HEK293T (cell line): ENCODE measurements around the gene GATA1.

ENCODE experiments used
- CTCF ChIA-PET: fragments of 350-600 bp; formaldehyde crosslinking; extraction: SDS; loops from one replicate; lab custom pipeline; 2021; ENCODE audit warnings: antibody characterized with exemption, inconsistent platforms; lab: Yijun Ruan, JAX
- POLR2A ChIA-PET: fragments of 350-600 bp; formaldehyde crosslinking; extraction: SDS; loops from one replicate; lab custom pipeline; 2020; ENCODE audit warnings: antibody characterized with exemption, inconsistent platforms; lab: Yijun Ruan, JAX
- DNase-seq: peaks from one replicate; pipeline ENCODE4 v3.0.0; 2012; ENCODE audit warnings: mixed read lengths; ENCODE audit errors: extremely low spot score
- ARNT ChIP-seq: fragments of 450-650 bp; IDR thresholded peaks from 2 replicates; pipeline ENCODE4 v1.6.1; 2017; ENCODE audit warnings: mild to moderate bottlenecking
- BHLHE40 ChIP-seq: fragments of 450-650 bp; IDR thresholded peaks from 2 replicates; pipeline ENCODE4 v1.6.1; 2016; ENCODE audit warnings: mild to moderate bottlenecking, moderate library complexity, borderline replicate concordance
- CTBP1 ChIP-seq: fragments of 450-650 bp; IDR thresholded peaks from 2 replicates; pipeline ENCODE4 v1.6.1; 2016; ENCODE audit warnings: borderline replicate concordance
- ELF4 ChIP-seq: fragments of 450-650 bp; IDR thresholded peaks from 2 replicates; pipeline ENCODE4 v1.6.1; 2017; ENCODE audit warnings: antibody characterized with exemption
- FOXA1 ChIP-seq: fragments of 450-650 bp; IDR thresholded peaks from 2 replicates; pipeline ENCODE4 v1.6.1; 2016; ENCODE audit warnings: mild to moderate bottlenecking
- FOXK2 ChIP-seq: fragments of 450-650 bp; IDR thresholded peaks from 2 replicates; pipeline ENCODE4 v1.6.1; 2016; ENCODE audit warnings: mild to moderate bottlenecking
- FOXM1 ChIP-seq: fragments of 450-650 bp; IDR thresholded peaks from 2 replicates; pipeline ENCODE4 v1.6.1; 2017; ENCODE audit warnings: mild to moderate bottlenecking, borderline replicate concordance
- HDGF ChIP-seq: fragments of 450-650 bp; IDR thresholded peaks from 2 replicates; pipeline ENCODE4 v1.6.1; 2017; ENCODE audit warnings: antibody characterized with exemption, borderline replicate concordance
- L3MBTL2 ChIP-seq: fragments of 450-650 bp; conservative IDR thresholded peaks from 2 replicates; pipeline ENCODE4 v1.6.1; 2016; ENCODE audit warnings: mild to moderate bottlenecking
- LEF1 ChIP-seq: fragments of 450-650 bp; IDR thresholded peaks from 2 replicates; pipeline ENCODE4 v1.6.1; 2017; ENCODE audit warnings: mild to moderate bottlenecking, borderline replicate concordance
- NFRKB ChIP-seq: fragments of 450-650 bp; IDR thresholded peaks from 2 replicates; pipeline ENCODE4 v1.6.1; 2016; ENCODE audit warnings: mild to moderate bottlenecking, moderate library complexity
- PKNOX1 ChIP-seq: fragments of 450-650 bp; IDR thresholded peaks from 2 replicates; pipeline ENCODE4 v1.6.1; 2016
- SP1 ChIP-seq: fragments of 450-650 bp; IDR thresholded peaks from 2 replicates; pipeline ENCODE4 v1.6.1; 2017
- SUZ12 ChIP-seq: fragments of 450-650 bp; IDR thresholded peaks from 2 replicates; pipeline ENCODE4 v1.6.1; 2016; ENCODE audit warnings: mild to moderate bottlenecking
- TARDBP ChIP-seq: fragments of 450-650 bp; IDR thresholded peaks from 2 replicates; pipeline ENCODE4 v1.6.1; 2016
- ZNF384 ChIP-seq: fragments of 450-650 bp; IDR thresholded peaks from 2 replicates; pipeline ENCODE4 v1.6.1; 2016

Gene GATA1

GRCh38 chrX:48785540-48786214 lies 713 bp upstream of the GATA1 start:
- CTCF ChIA-PET: no interaction called here
- DNase-seq: no peak
- TF ChIP-seq TARDBP (no peak), NFRKB (no peak), SUZ12 (no peak), CTBP1 (no peak), ARNT (no peak), FOXK2 (no peak), L3MBTL2 (no peak), FOXM1 (no peak), BHLHE40 (no peak), PKNOX1 (no peak), ZNF384 (no peak), HDGF (no peak), SP1 (no peak), LEF1 (no peak), ELF4 (no peak), FOXA1 (no peak)
- POLR2A ChIA-PET: no interaction called here

GRCh38 chrX:48786825-48787504 lies 575 bp downstream of the GATA1 start:
- CTCF ChIA-PET: no interaction called here
- no peak for DNase-seq
- POLR2A ChIA-PET: no interaction called here
- TF ChIP-seq SUZ12: no peak

GRCh38 chrX:48787505-48788443 lies 1.4 kb downstream of the GATA1 start:
- TF ChIP-seq SUZ12 (no peak), FOXM1 (no peak), PKNOX1 (no peak)
- POLR2A ChIA-PET: no interaction called here
- CTCF ChIA-PET: no interaction called here
- DNase-seq: no peak

- POLR2A ChIA-PET: interaction anchor here (0.6 kb wide), 1 partner anchor 11 kb away, joined by 3 read pairs; no protein-coding TSS in a partner anchor
- CTCF ChIA-PET: no interaction called here
- DNase-seq: no peak
- no peak for TF ChIP-seq SUZ12
- no peak for TF ChIP-seq ZNF384
- no peak for TF ChIP-seq HDGF
- no peak for TF ChIP-seq CTBP1
- no peak for TF ChIP-seq FOXA1
- no peak for TF ChIP-seq PKNOX1
- TF ChIP-seq ELF4: no peak
- TF ChIP-seq L3MBTL2: no peak
These were observed 3.2 kb downstream of the GATA1 start for GRCh38 chrX:48789366-48790220.

GRCh38 chrX:48790477-48790876 lies 4.1 kb downstream of the GATA1 start:
- ChIA-PET CTCF (no interaction called here), POLR2A (no interaction called here)
- no peak for DNase-seq
- TF ChIP-seq ELF4: no peak
- TF ChIP-seq LEF1: no peak
- no peak for TF ChIP-seq FOXK2
- no peak for TF ChIP-seq BHLHE40
- no peak for TF ChIP-seq CTBP1
- TF ChIP-seq NFRKB: no peak
- TF ChIP-seq ARNT: no peak
- no peak for TF ChIP-seq L3MBTL2
- TF ChIP-seq FOXA1: no peak
